Vagina (tissue), 2 donors: ENCODE measurements around the gene CSNK2A1. TPM values are rescaled to one million over a fixed set of nuclear protein-coding genes. Genes with fewer than 3 reads are reported as not detected.

Experiments
- DNase-seq, 2 donors: peaks; one replicate each; pipeline ENCODE4 v3.0.0-alpha.2; 2017; ENCODE audit errors: extremely low spot score in 2 of 2
- H3K27ac ChIP-seq: fragments of 200-600 bp; sonication (generic); one replicate; pipeline ENCODE4 v1.5.1; 2019
- H3K27me3 ChIP-seq: fragments of 200-600 bp; sonication (generic); one replicate; pipeline ENCODE4 v1.5.1; 2019
- H3K36me3 ChIP-seq, 2 donors: fragments of 200-600 bp; sonication (generic); one replicate each; pipeline ENCODE4 v1.5.1; 2017 to 2019
- H3K4me1 ChIP-seq: fragments of 200-600 bp; sonication (generic); one replicate; pipeline ENCODE4 v1.5.1; 2019
- H3K4me3 ChIP-seq, 2 donors: fragments of 200-600 bp; sonication (generic); 1 replicate in 1 of 2; 2 replicates in 1 of 2; pipeline ENCODE4 v1.5.1; 2016 to 2019
- H3K9me3 ChIP-seq: fragments of 200-600 bp; sonication (generic); one replicate; pipeline ENCODE4 v1.5.1; 2019
- CTCF ChIP-seq, 3 experiments: fragments of 450-650 bp in 2 of 3; fragments of 200-600 bp in 1 of 3; sonication (generic) in 1 of 3; IDR thresholded peaks; one replicate each; pipeline ENCODE4 v1.5.1; 2017 to 2019; ENCODE audit warnings: antibody characterized with exemption in 3 of 3, mild to moderate bottlenecking in 2 of 3, moderate library complexity in 2 of 3
- POLR2A ChIP-seq, 2 donors: fragments of 450-650 bp; IDR thresholded peaks; one replicate each; pipeline ENCODE4 v1.6.1; 2017; ENCODE audit warnings: antibody characterized with exemption in 2 of 2, mild to moderate bottlenecking in 2 of 2, moderate library complexity in 2 of 2
- POLR2AphosphoS5 ChIP-seq, 2 donors: sonication (generic); formaldehyde crosslinking; IDR thresholded peaks; one replicate each; pipeline ENCODE4 v1.9.0; 2017; ENCODE audit warnings: antibody characterized with exemption in 2 of 2, mild to moderate bottlenecking in 2 of 2, low read depth in 1 of 2; ENCODE audit not compliant: insufficient read depth in 1 of 2
- intact Hi-C: fragments of 100-400 bp; cut with DNase I; formaldehyde crosslinking; loops from one replicate; pipeline ENCODE4 v1.15.1; 2023
- total RNA-seq: library from RNA; depleted of rRNA; stranded (reverse); fragments of >200 nt; gene quantifications from one replicate; pipeline ENCODE4 v1.2.3, GENCODE V29; 2016

CSNK2A1 gene
- total RNA-seq, 1 donor from 2014 or later, result 70.0 TPM

- Histone ChIP-seq H3K4me1 (peaks cover 18% of the 10 kb centered on the region), H3K36me3 (peaks cover 0 to 46% of the 10 kb centered on the region in 2 donors)
- intact Hi-C loops, result no loop called here
Measured at GRCh38 chr20:444862-445426, 98.6 kb downstream of the CSNK2A1 start.

GRCh38 chr20:444117-444516 is 99.5 kb downstream of the CSNK2A1 start:
- intact Hi-C loops, result no loop called here
- no peaks in the 10 kb centered on the region for H3K27me3 ChIP-seq
- no peak for DNase-seq
- no peak overlapping the region for H3K27ac ChIP-seq
- peaks cover 24% of the 10 kb centered on the region for H3K4me1 ChIP-seq
- no peaks in the 10 kb centered on the region for H3K9me3 ChIP-seq
- H3K4me3 ChIP-seq, result no peak overlapping the region
- H3K36me3 ChIP-seq, result peaks cover 0 to 53% of the 10 kb centered on the region in 2 donors
- TF ChIP-seq POLR2A (IDR thresholded peaks at IDR 0.05), result no peak
- TF ChIP-seq POLR2AphosphoS5 (IDR thresholded peaks at IDR 0.05; ENCODE audit: insufficient read depth in 1 of 2, low read depth in 1 of 2), result no peak
- no peak for TF ChIP-seq CTCF (IDR thresholded peaks at IDR 0.05)

More at GRCh38 chr20:444862-445426, 98.6 kb downstream of the CSNK2A1 start:
- H3K27ac ChIP-seq, result no peak overlapping the region
- no peak for TF ChIP-seq POLR2A (IDR thresholded peaks at IDR 0.05)
- no peaks in the 10 kb centered on the region for H3K9me3 ChIP-seq
- no peak overlapping the region for H3K4me3 ChIP-seq
- H3K27me3 ChIP-seq, result no peaks in the 10 kb centered on the region
- DNase-seq, result no peak

- H3K4me3 ChIP-seq, result no peak overlapping the region
- H3K4me1 ChIP-seq, result peaks cover 28% of the 10 kb centered on the region
- no peaks in the 10 kb centered on the region for H3K9me3 ChIP-seq
- H3K27ac ChIP-seq, result no peak overlapping the region
- TF ChIP-seq POLR2AphosphoS5 (IDR thresholded peaks at IDR 0.05; ENCODE audit: insufficient read depth in 1 of 2, low read depth in 1 of 2), result no peak
- no peak for TF ChIP-seq CTCF (IDR thresholded peaks at IDR 0.05)
- no peak for TF ChIP-seq POLR2A (IDR thresholded peaks at IDR 0.05)
- no peak for DNase-seq
- no peaks in the 10 kb centered on the region for H3K27me3 ChIP-seq
- intact Hi-C loops, result no loop called here
- H3K36me3 ChIP-seq, result peaks cover 0 to 60% of the 10 kb centered on the region in 2 donors
Measured at GRCh38 chr20:443223-443775, 100.3 kb downstream of the CSNK2A1 start.

GRCh38 chr20:440636-441035 is 103.0 kb downstream of the CSNK2A1 start:
- no peak for DNase-seq
- intact Hi-C loops, result no loop called here
- Histone ChIP-seq H3K27ac (no peak overlapping the region), H3K4me1 (peaks cover 22% of the 10 kb centered on the region), H3K4me3 (no peak overlapping the region), H3K36me3 (peaks cover 0 to 75% of the 10 kb centered on the region in 2 donors), H3K27me3 (no peaks in the 10 kb centered on the region), H3K9me3 (no peaks in the 10 kb centered on the region)
- TF ChIP-seq CTCF (IDR thresholded peaks at IDR 0.05), result no peak
- no peak for TF ChIP-seq POLR2A (IDR thresholded peaks at IDR 0.05)
- TF ChIP-seq POLR2AphosphoS5 (IDR thresholded peaks at IDR 0.05; ENCODE audit: insufficient read depth in 1 of 2, low read depth in 1 of 2), result no peak

- no peaks in the 10 kb centered on the region for H3K27me3 ChIP-seq
- intact Hi-C loops, result no loop called here
- peaks cover 17% of the 10 kb centered on the region for H3K4me1 ChIP-seq
- H3K27ac ChIP-seq, result no peak overlapping the region
- H3K9me3 ChIP-seq, result no peaks in the 10 kb centered on the region
- H3K36me3 ChIP-seq, result peaks cover 0 to 80% of the 10 kb centered on the region in 2 donors
- DNase-seq, result no peak
- no peak for TF ChIP-seq POLR2A (IDR thresholded peaks at IDR 0.05)
- TF ChIP-seq POLR2AphosphoS5 (IDR thresholded peaks at IDR 0.05; ENCODE audit: insufficient read depth in 1 of 2, low read depth in 1 of 2), result no peak
- no peak for TF ChIP-seq CTCF (IDR thresholded peaks at IDR 0.05)
- no peak overlapping the region for H3K4me3 ChIP-seq
Measured at GRCh38 chr20:440148-440547, 103.4 kb downstream of the CSNK2A1 start.
